ENCODE data around the gene KCNQ1.
A peak's percentile ranks its signal among the peaks of the same experiment; 100 is the strongest.

The KCNQ1 gene

DNA sequence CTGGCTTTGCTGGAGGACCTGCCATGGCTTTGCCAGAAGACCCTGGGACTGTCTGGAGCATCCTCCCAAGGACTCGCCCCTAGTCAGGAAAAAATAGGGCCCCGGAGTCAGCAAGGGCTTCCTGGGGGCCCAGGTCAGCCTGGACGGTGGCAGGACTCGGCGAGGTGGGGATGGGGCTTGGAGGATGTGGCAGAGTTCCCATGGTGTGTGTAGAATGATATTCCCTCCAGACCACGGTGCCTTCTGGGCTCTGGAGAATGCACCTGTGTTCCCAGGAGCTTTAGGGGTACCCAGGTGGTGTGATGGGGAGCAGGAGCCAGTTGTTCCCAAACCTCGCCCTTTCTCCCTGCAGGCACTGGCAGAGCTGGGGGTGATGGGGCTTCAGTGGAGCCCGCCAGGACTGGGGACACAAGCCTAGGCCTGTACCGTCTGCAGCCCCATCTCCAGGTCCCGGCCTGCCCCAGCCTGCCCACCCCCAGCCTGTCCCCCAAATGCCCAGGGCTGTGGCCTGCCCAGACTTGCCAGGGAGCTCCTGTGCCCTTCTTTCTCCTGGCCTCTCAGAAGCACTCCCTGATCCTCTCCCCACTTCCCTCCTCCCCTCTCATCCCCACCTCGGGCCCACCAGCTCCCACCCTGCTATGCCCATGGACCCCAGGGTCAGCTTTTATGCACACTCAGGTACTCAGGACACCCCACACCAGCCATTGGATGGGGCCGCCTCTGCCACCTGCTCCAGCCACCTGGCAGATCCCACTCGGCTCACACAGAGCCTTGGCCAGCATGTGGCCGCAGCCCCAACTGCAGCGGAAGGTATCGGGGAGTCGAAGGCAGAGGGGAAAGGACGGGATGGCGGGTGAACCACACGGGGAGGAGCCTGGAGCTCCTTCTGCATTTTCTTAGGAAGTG lies 358.6 kb downstream of the KCNQ1 start:
- no peak overlapping the region for H3K4me3 ChIP-seq (ENCODE audit: low read length)
- no peak for DNase-seq (ENCODE audit: low read depth, low spot score)

- H3K4me3 ChIP-seq (ENCODE audit: low read length) = no peak overlapping the region
- no peak for DNase-seq (ENCODE audit: low read depth, low spot score)
Measured at GRCh38 chr11:2804189-2804588, 359.4 kb downstream of the KCNQ1 start.

DNA sequence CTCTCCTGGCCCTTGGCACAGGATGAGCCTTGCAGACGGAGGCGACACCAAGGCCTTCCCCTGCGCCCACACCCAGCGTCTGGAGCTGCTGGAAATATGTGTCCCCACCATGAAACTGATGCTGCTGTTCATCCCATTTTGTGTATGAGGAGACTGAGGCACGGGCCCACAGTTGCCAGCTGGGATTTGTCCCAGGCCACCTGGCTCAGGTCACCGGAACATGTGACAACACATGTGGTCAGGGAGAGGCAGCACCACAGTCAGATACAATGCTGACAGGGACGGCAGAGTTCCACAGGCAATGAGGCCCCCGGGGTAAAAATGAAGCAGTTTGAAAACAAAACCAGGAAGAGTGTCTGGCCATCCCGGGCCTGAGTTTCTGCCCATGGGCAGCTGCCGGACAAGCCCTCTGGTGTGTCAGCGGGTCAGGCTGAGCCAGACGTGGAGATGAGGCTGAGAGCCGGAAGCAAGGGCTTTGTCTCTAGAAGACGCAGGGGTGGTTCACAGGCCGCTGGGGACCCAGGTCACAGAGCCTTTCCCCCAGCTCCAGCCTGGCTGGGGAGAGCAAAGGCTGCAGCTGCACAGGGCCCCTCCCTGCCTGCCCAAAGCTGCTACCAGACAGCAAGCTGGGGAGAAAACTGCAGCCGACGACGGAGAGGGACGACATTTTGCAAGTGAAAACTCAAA lies 360.0 kb downstream of the KCNQ1 start:
- DNase-seq (ENCODE audit: low read depth, low spot score) = no peak

DNA sequence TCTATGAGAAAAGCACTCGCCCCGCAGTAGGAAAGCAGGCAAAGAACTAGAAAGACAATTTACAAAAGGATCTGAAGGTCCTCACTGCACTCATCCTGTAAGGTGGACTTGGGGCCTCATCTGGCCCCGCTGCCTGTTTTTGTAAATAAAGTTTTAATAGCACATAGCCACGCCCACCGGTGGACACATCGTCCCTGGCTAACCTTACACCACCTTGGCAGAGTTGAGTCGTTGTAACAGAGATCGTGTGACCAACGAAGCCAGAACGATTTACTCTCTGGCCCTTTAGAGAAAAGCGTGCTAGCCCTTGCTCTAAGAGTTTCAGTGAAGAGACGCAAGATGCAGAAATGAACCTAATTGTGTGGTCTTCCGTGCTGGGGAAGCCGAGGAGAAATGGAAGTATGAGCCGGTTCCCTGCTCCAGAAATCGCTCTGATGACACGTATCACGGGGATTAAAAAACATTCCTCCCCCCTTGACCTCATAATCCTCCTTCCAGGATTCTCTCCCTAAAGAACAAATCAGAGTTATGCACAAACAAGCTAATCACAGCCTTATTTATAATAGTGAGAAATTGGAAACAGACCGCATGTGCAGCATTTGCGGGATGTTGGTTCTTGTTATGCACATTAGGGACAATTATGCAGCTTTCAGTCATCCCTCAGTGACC lies 360.7 kb downstream of the KCNQ1 start:
- no peak for DNase-seq (ENCODE audit: low read depth, low spot score)
- no peak overlapping the region for H3K4me3 ChIP-seq (ENCODE audit: low read length)

More for the DNA sequence above, 360.0 kb downstream of the KCNQ1 start:
- no peak overlapping the region for H3K4me3 ChIP-seq (ENCODE audit: low read length)

DNA sequence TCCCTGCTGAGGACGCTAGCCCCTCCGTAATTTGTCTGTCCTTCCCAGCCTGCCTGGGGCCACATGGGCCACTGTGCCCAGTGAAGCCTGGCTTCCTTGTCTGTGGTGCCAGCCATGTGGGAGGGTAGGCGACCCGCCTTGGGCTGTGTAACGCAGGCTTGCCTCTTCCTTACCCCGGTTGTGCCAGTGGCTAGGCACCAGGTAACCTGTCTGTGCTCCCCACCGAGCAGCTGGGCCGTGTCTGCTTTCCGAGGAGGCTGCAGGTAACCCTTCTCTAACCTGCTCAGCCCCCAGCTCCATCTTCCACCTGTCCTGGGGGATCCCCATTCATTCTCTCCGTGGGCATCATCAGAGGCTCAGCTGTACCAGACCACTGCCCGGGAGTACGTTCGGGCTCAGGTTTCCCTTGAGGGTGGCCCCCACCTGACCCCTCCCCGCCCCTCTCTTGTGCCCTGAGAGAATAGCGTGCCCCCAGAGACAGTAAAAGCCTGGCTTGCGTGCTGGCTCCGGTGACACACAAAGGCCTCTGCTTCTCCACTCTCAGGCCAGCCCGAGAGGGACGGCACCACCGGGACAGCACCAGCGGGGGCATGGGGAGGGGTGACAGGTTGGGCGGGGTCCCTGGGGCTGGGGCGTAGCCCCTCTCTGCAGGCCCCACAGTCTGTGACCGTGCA lies 361.7 kb downstream of the KCNQ1 start:
- no peak for DNase-seq (ENCODE audit: low read depth, low spot score)
- H3K4me3 ChIP-seq (ENCODE audit: low read length) = no peak overlapping the region

DNA sequence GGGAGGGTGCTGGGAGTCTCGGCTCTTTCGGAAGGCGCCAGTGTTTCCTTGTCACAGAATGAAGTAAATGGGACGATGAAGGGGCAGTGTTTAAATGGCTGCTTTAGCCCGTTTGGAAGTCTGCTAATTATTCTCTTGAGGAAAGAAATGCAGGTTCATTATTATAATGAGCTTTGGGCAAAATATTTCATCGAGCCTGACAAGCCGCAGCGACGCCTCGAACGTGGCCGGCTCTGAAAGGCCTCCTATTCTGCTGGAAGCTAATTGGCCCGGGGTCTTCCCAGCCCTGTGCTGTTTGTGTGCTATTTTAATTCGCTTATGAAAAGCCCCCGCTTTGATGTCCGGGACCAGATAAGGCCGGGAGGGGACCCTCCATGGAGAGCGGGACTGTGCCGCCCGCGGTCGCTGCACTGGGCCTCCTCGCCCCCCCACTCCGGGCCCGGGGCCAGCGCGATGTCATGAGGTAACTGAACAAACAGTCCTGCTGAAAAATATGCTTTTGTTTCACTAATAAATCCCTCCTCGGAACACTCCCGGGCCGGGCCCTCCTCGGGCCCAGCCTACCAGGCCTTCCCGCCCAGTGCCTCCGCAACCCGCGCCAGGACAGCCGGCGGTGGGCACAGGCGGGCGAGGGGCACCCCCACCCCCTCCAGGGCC lies 362.3 kb downstream of the KCNQ1 start:
- no peak overlapping the region for H3K4me3 ChIP-seq (ENCODE audit: low read length)
- DNase-seq (ENCODE audit: low read depth, low spot score) = no peak

- DNase-seq (ENCODE audit: low read depth, low spot score) = no peak
Measured at GRCh38 chr11:2807801-2808241, 363.0 kb downstream of the KCNQ1 start.

GRCh38 chr11:2808850-2809846 lies 364.3 kb downstream of the KCNQ1 start:
- H3K4me3 ChIP-seq (ENCODE audit: low read length) = no peak overlapping the region
- no peak for DNase-seq (ENCODE audit: low read depth, low spot score)

More at GRCh38 chr11:2807801-2808241, 363.0 kb downstream of the KCNQ1 start:
- H3K4me3 ChIP-seq (ENCODE audit: low read length) = no peak overlapping the region

DNA sequence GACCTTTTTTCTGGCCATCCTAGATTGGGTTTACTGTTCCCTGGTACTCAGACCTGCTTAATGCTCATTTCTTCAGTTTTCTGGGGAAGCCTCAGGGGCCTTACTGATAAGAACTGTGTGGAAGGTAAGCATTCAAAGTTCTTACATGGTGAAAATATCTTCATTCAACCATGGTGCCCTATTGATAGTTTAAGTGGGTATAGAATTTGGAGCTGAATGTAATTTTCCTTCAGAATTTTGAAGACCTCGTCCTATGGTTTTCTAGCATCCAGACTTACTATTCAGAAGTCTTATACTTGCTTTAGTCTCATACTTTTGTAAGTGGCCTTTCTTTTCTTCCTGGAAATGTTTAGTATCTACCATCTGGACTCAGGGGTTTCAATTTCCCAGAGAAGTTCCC lies 365.0 kb downstream of the KCNQ1 start:
- no peak overlapping the region for H3K4me3 ChIP-seq (ENCODE audit: low read length)
- DNase-seq (ENCODE audit: low read depth, low spot score) = no peak

- no peak for DNase-seq (ENCODE audit: low read depth, low spot score)
- no peak overlapping the region for H3K4me3 ChIP-seq (ENCODE audit: low read length)
Measured at GRCh38 chr11:2810411-2811205, 365.8 kb downstream of the KCNQ1 start.

GRCh38 chr11:2811206-2812091 lies 366.6 kb downstream of the KCNQ1 start:
- H3K4me3 ChIP-seq (ENCODE audit: low read length) = no peak overlapping the region
- no peak for DNase-seq (ENCODE audit: low read depth, low spot score)

DNA sequence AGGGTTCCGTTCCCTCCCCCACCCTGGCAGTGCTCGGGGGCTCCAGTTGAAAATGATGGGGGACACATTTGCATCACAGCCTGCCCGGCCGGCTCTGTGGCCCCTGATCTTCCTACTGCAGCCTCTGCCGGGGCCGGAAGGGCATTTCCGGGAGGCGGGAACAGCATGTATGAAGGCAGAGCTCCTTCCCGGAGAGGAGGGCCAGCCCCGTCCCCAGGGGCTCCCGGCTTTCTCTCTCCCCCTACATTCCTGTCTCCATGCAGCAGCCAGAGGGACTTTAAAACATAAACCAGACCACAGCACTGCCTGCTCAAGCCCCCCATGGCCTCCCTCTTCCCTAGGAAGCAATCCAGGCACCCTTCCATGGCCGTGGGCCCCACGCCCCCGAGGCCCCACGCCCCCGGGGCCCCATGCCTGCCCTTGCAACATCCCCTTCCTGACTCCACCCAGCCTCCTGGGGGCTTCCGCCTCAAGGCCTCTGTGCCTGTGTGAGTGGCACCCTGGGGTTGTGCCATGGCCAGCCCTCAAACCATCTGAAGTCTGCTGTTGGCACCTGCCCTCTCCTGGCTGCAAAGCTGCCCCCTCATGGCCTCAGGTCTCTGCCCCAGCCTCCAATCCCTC lies 367.7 kb downstream of the KCNQ1 start:
- no peak for DNase-seq (ENCODE audit: low read depth, low spot score)
- H3K4me3 ChIP-seq (ENCODE audit: low read length) = no peak overlapping the region

DNA sequence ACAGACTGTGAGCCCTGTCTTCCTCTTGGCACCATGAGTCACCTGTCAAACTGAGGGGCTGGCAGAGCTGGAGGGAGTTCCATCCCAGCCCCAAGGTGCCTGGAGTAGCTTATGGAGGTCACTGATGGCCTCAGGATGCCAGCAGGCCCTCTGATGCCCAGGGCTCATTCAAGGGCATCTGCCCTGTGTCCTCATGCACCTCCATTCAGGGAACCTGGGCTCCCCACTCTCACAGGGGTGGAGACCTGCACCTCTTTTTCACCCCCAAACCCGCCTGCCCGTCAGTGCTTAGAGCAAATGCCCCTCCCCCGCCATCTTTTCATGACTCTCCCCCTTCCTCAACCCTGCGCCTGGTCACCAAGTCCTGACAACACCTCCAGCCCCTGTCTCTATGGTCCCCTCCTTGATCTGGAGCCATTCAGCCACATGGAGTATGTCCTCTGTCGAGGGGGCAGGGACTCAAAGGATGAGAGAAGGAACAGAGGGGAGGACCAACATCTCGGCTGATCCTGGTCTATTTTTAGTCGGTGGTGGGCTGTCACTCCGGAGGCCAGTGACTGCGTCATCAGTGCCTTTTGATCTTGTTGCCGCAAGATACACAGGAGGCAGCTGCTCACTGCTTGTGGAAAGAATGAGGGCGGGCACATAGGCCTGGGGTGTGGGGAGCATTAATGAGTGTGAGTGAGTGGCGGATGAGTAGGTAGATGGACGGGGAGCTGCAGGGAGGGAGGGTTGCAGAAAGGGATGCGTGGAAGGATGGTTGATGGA lies 368.5 kb downstream of the KCNQ1 start:
- H3K4me3 ChIP-seq (ENCODE audit: low read length) = no peak overlapping the region

GRCh38 chr11:2813968-2814367 lies 369.2 kb downstream of the KCNQ1 start:
- H3K4me3 ChIP-seq (ENCODE audit: low read length) = no peak overlapping the region
- DNase-seq (ENCODE audit: low read depth, low spot score) = no peak

More for the DNA sequence above, 368.5 kb downstream of the KCNQ1 start:
- DNase-seq (ENCODE audit: low read depth, low spot score) = peak; percentile 59

DNA sequence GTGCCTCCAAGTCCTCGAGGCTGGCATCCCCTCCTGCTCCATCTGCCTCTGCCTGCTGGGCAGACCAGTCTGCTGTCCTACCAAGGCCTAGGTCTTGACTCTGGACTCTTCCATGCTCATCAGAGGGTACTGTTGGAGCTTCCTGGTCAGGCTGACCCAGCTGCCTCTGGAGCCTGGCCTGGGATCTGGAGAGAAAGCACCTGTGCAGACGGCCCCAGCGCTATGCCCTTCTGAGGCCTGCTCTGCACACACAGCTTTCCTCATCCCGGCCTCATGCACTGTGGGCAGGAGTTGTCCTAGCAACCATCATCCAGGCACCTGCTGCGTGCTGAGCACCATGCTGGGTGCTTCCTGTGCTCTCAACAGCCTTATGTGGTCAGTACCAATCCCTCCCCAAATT lies 369.9 kb downstream of the KCNQ1 start:
- no peak for DNase-seq (ENCODE audit: low read depth, low spot score)

More for the DNA sequence above, 369.9 kb downstream of the KCNQ1 start:
- no peak overlapping the region for H3K4me3 ChIP-seq (ENCODE audit: low read length)
